Dermis blood vessel endothelial cell (primary cell): ENCODE data around the gene GPATCH3. TPM values are rescaled to one million over a fixed set of nuclear protein-coding genes. Genes with fewer than 3 reads are reported as not detected.
A peak's percentile ranks its signal among the peaks of the same experiment; 100 is the strongest.
"Not testable (repeated sequence)": the region's sequence is repeated elsewhere in the genome, so short reads cannot be mapped to it uniquely, and the experiment has no call there.

ENCODE experiments used
- DNase-seq: peaks from one replicate; pipeline ENCODE4 v3.0.0; 2010
- total RNA-seq: library from RNA; depleted of rRNA; stranded (reverse); fragments of >200 nt; gene quantifications from 2 replicates; pipeline ENCODE4 v1.2.3, GENCODE V29; 2014

Gene GPATCH3
- total RNA-seq, 1 donor from 2014 or later, result 10.7 TPM

DNA sequence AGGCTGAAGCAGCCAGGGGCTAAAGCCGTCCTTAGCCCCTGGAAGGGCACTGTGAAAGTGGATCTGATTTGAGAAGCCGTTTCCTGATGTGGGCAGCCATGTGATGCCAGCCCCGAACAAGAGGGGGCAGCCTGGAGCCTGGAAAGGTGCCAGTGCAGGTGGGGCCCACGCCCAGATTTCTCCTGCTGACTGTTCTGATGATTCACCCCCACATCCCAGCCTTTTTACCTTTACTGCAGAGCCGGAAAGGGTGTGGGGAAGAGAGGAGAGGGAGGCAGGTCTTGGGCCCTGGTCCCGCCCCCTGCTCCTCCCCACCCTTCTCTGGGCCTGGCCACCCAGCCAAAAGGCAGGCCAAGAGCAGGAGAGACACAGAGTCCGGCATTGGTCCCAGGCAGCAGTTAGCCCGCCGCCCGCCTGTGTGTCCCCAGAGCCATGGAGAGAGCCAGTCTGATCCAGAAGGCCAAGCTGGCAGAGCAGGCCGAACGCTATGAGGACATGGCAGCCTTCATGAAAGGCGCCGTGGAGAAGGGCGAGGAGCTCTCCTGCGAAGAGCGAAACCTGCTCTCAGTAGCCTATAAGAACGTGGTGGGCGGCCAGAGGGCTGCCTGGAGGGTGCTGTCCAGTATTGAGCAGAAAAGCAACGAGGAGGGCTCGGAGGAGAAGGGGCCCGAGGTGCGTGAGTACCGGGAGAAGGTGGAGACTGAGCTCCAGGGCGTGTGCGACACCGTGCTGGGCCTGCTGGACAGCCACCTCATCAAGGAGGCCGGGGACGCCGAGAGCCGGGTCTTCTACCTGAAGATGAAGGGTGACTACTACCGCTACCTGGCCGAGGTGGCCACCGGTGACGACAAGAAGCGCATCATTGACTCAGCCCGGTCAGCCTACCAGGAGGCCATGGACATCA is 37.2 kb downstream of the GPATCH3 start, which contains the start of gene SFN:
Gene SFN (plus strand): TSS at position 369 of the 904 bp plus-strand sequence. CDS start 64 bp downstream, at position 433.
- peak; percentile 17 for DNase-seq

DNA sequence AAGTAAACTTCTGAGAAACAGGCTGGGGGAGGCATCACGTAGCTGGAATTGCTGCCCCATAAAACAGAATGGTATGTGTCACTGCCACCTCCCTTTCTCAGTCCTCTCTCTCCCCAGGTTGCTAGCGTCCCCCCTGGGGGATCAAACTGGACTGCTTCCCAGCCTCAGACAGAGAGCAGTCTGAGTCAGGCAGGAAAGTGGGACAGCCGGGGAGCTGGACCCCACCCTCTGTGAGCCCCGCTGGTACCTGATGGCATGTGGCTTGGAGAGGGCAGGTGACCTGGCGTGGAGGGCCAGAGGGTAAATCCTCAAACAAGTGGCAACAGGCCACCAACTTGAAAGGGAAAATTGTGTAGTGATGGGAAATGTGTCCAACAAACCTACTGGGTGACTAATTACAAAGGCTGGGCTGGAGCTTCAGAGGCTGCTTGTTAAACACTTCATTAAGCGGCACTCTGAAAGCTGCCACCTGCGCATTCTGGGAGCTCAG is 38.3 kb downstream of the GPATCH3 start:
- DNase-seq, result no peak

DNA sequence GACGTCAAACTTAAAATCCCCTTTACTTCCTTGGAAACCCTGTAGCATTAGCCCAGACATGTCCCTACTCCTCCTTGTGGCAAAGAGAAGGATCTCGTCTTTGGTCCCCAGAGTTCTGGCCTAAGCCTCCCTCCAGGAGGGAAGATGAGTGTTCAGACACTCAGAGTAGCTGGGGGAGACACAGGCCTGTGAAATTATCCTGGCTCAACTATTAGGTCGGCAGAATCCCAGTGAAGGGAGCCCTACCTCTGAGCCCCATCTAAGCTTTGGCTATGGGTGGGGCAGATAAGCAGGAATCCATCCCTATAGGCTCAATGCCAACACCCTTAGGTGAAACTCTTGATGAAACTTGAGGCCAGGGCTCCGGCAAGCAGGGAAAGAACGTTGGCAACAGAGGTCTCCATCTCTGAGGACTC is 39.0 kb downstream of the GPATCH3 start:
- DNase-seq, result peak; percentile 29

DNA sequence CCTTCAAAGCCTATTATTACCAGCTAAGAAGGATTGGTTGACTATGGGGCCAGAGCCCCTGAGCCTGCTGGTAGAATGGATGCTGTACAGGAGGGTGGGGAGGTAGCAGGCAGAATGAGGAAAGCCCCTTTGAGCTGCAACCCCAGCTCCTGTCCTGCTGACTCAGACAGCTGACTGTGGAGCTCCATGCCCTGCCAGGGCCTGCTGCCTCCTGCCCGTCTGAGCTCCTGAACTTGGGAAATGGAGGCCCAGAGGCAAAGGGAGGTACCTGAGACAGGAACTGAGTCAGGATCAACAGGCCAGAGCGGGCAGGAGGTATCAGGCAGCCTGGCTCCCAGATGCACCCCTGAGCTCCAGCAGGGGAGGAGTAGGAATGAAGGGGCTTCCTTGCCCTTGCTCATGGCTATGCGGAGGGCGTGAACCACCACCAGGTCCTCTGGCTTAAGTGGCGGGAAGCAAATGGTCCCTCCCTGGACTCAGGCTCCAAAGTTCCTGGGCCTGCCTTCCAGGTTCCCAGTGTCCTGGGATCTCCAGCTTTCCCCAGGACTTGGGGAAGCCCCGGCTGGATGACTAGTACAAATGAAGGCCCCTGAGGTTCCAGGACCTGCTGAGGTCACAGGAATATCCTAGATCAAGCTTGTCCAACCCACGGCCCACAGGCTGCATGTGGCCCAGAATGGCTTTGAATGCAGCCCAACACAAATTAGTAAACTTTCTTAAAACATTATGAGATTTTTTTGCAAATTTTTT is 41.2 kb downstream of the GPATCH3 start:
- no peak for DNase-seq

DNA sequence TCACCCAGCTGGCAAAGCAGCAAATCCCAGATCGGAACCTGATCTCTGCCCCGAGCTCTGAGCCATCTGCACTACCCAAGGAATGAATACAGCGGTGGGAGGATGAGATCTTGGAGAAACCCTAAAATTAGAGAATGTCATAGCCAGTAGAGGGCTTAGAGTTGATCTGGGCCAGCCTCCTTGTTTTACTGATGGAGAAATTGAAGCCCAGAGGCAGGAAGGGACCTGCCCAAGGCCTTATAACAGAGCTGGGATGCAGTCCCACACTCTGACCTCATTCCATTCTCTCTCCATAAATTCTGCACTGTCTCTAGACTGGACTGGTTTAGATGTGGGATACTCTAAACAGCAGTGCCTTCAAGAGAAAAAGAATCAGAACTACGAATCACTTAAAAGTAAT is 42.1 kb downstream of the GPATCH3 start:
- DNase-seq, result no peak

DNA sequence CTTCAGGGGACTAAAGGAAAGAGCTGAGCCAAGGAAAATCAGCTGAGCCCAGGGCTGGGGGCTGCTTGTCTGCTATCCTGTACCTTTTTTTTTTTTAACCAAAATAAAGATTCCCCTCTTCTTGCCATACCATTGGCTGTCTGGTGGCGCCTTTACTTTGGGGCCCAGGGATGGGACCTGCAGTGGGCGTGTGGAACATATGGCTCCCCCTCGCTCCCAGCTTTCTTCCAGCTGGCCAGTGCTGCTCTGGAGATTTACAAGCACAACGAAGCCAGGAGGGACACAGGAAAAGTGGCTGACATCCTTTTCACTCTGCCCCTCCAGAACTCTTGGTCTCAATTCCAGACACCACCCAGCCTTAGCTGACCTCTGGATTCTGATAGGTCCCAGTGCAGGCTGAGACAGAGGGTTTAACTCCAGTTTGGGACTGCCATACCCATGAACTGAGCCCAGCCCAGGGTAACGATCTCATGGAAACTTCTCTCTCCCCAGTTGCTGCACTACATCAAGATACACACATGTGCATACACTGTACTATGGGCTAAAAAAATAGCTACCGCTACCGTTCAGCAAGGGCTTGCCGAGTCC is 42.7 kb downstream of the GPATCH3 start:
- no peak for DNase-seq

DNA sequence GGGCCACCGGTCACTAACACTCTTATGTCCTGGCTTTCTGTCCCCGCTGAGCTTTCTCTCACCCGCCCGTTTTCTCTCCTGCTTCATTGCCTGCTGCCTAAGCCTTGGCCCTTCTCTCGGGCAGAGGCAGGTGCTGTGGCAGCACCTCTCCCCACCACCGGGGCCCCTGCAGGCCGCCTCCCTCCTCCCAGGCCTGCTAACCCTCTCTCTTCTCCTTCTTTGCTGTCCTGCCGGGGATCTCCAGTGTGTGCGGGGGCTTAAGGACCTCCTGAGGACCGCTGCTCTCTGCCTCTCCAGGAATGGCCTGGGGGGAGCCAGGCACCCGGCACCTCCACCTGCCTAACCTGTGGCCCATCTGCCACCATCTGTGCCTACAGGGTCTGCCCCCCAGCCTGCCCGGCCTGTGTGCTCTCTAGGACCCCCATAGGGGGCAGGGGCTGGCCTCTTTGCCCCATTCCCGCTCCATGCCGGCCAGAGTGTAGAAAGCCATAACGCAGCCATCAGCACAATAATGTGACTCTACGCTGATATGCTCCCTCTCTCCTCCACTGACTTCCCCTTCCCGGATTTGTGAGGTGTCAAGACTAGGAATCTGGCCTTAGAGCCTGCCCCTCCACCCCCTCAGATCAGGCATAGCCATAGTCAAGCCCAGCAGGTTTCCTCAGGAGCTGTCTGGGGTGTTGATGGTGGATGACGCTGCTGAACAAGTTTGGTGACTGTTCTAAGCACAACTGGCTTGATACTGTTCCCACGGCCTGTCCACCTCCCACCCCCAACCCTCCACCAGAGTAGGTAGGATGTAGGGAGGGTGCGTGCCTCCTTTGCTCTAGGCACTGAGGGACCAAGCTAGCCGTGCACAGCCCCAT is 43.4 kb downstream of the GPATCH3 start:
- no peak for DNase-seq

DNA sequence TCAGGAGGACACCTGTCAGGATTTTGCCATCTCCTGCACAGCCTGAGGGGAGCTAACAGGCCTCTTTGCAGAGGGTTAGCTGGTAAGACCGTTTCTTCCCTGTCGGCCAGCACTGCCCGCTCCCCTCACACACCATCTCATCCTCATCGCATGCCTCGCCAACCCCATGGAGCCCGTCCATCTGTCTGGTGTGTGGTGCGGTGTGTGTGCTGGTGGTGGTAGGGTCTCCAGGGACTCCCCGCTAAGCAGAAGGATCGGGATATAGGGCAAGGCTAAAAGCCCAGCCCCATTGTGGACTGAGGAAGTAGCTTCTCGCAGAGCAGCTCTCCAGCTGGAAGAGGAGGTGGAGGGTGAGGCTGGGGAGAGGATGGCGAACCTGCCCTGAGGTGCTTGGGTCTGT is 44.1 kb downstream of the GPATCH3 start:
- no peak for DNase-seq

DNA sequence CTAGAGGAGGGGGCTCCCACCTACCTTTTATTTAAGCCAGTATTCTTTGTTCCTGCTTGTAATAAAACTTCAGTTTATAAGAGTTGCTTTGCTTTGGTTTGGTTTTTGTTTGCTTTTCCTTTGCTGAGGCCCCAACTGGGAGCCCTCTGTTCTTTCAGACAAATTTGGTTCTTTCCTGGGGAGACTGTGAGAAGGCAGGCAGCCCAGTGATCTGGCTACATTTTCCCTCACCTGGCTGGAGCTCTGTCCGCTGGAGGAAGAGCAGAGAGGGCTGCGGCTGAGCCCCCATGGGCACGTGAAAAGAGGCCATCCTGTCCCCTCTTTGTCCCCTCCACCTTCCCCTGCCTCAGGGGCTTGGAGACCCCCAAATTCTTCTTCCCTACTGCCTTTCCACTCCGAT is 44.6 kb downstream of the GPATCH3 start:
- DNase-seq, result no peak

DNA sequence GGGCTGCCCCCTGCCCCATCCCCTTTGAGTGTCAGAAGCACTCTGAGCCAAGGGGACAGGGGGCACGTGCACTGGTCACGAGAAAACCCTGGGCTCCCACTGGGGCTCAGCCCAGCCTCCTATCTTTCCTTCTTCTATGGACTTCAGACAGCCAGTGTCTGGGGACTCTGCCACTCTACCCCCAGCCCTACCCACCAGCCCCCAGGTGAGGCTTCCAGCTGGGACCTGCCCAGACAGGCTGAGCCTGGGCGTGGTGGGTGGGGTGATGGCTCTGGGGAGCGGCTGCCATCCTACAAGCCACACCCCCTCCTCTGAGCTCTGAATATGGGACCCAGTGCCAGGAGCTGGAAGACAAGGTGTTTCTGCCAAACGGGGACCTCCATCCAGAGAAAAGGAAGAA is 45.4 kb downstream of the GPATCH3 start:
- DNase-seq, result no peak

DNA sequence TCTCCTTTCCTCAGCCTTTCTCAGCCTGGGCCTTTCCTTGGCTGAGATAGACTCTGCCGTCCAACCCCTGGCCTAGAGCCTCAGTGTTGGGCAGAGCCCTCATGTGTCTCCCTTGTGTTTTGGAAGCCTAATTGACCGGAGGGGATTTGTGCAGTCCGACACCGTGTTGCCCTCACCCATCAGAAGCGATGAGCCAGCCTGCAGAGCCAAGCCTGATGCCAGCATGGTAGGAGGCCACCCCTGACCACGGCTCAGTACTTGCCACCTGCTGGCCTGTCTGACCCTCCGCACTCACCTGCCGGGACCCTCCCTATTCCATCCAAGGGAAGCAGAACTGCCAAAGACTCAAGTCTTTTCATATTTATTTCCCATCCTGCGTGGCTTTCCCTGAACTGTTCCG is 46.7 kb downstream of the GPATCH3 start:
- no peak for DNase-seq

DNA sequence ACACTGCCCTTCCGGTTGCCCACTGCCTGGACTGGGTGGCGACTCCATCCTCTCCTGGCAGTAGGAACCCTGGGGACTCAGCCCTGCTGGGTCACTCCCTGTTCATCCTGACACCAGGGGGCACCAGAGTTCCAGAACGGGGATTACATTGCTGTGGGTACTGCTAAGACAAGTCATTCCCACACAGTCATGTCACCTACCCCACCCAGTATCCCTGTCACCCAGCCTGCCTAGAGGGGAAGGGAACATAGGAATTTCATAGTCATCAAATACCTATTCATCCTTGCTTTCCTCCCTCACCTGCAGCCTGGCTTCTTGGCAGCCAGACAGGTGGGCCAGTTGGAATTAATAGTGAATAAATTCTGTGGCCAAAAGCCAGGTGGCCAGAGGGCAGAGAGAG is 47.1 kb downstream of the GPATCH3 start:
- peak; percentile 89 for DNase-seq

DNA sequence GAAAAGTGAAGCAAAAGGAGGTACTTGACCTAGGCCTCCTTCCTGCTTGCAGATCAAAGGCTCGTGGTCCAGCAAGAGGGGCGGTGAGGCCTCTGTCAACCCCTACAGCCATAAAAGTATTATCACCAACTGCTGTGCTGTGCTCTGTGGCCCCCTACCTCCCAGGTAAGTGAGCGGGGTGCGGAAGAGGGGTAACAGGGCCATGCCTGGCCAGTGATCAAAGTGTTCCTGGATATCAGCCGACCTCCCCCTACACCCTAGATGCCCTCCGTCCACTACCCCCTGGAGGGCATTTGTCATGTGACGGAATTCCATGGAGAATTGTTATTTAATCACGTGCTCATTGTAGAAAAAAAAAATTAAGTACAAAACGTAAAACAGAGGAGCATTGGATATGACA is 47.6 kb downstream of the GPATCH3 start:
- DNase-seq, result no peak

DNA sequence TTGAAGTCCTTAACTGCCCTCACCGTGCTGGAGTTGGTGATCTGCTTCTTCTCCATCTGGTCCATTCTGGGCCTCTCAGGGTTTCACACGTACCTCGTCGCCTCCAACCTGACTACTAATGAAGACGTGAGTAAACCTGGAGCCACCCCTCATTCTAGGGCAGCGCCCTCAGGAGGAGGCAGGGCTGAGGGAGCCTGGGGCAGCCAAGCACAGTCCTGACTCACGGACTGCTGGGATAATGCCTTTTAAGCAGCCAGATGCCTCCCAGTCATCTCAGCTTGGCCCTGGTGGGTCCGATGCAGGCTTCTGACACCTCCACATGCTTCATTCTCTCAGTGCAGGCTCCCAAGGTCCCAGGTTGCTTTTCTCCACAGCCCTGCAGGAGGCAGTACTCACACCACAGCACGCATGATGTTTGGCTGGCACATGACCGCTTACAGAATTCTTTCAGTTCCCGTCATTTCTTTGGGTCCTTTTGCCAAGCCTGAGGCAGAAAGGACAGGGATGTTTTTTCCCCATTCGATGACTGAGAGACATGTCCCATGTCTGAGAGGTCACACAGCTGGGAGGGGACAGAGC is 49.1 kb downstream of the GPATCH3 start:
- no peak for DNase-seq

DNA sequence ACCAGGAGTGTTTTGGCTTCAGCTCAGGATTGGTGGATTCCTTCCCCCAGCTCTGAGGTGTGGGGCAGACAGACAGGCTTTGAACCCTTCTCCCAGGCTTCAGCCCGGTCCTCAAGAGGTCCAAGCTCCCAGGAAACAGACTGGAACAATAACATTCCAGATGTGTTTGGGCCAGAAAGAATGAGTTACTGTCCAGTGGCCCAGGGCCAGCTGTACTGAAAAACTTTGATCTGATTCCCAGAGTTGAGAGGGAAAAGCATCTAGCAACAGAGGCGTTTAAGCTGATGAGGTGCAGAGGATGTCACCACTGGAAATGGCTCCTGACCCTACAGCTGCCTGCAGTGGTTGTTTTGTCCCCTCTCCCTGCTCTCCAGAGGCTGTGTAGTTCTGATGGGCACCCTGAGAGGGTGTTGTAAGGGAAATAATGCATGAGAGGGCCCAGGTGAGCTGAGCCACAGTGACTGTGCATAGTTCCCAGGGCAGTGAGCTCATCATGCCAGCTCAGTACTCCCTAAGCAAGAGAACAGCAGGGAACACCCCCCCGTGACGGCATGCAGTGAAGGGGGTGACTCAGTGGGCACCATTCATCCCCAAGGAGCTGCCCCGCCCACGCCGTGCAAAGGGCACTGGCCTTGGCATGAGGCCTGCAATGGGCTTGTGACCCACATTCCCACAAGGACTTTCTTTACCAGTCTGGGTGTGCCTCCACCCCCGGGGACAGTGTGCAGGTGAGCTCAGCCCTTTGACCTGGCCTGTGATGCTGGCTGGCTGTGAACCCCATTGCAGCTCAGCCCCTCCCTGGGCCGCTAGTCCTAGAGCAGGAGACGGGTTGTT is 51.1 kb downstream of the GPATCH3 start:
- DNase-seq, result peak; percentile 77

DNA sequence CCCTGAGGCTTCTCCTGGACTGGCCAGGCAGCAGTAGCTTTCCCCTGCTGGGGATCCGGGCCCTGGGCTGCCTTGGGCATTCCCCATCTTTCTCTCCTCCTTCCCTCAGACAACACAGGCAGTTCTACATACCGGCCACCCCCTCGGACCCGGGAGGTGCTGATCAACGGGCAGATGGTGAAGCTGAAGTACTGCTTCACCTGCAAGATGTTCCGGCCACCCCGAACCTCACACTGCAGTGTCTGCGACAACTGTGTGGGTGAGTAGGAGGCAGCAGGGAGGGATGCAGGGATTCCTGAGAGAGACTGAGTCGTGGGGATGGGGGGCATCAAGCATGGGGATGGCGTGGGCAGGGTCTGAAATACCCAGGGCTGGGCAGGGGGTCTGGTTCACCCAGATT is 51.8 kb downstream of the GPATCH3 start:
- DNase-seq, result no peak

DNA sequence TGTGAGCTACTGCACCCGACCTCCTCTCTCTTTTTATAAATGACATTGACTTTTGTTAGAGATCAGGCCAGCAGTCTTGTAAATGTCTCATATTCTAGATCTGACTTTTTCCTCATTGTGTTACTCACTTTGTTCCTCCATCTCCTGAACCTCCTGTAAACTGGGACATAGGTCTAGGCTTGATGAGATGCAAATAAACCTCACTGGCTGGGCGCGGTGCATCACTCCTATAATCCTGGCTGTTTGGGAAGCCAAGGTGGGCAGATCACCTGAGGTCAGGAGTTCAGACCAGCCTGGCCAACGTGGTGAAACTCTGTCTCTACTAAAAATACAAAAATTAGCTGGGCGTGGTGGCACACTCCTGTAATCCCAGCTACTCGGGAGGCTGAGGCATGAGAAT is 52.4 kb downstream of the GPATCH3 start:
- DNase-seq, result not testable (repeated sequence)

DNA sequence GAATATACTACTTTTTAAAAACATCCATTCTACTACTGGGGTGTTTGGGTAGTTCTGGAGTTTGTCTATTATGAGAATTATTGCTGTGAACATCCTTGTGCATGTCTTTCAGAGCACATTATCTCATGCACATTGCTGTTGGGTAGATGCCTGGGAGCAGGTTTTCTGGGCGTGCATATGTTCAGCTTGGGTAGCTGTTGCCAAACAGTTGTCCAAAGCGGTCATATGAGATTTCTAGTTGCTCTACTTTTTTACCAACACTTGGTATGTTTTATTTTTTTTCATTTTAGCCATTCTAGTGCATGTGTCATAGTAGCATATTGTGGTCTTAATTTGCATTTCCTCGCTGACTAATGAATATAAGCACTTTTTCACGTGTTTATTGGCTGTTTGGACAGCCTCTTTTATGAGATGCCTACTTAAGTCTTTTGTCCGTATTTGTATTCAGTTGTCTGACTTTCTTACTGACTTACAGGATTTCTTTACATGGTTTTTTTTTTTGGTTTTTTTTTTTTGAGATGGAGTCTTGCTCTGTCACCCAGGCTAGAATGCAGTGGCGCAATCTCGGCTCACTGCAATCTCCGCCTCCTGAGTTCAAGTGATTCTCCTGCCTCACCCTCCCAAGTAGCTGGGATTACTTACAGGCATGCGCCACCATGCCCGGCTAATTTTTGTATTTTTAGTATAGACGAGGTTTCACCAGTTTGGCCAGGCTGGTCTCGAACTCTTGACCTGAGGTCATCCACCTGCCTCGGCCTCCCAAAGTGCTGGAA is 55.7 kb downstream of the GPATCH3 start:
- DNase-seq, result no peak
